Kidney (tissue), 14 donors: ENCODE results near the gene PAK3. TPM values are rescaled to one million over a fixed set of nuclear protein-coding genes. Genes with fewer than 3 reads are reported as not detected.
A peak's percentile ranks its signal among the peaks of the same experiment; 100 is the strongest.

ENCODE experiments used
- DNase-seq, 5 donors: peaks; one replicate each; pipeline ENCODE4 v3.0.0-alpha.2; 2013 to 2020
- FAIRE-seq: peaks from 2 replicates; lab custom pipeline; 2012; peaks lifted over from hg19 to GRCh38; lab: Jason Lieb, UNC
- H3K27ac ChIP-seq, 2 donors: one replicate each; pipeline ENCODE4 v1.7.0; 2013; ENCODE audit warnings: low read depth in 2 of 2, low read length in 2 of 2, inconsistent platforms in 1 of 2
- H3K27me3 ChIP-seq: one replicate; pipeline ENCODE4 v1.7.1; 2013; ENCODE audit warnings: low read length, inconsistent platforms; ENCODE audit not compliant: control insufficient read depth, insufficient read depth
- H3K36me3 ChIP-seq, 3 donors: one replicate each; pipeline versions ENCODE4 v1.7.0 to v1.7.1; 2013; ENCODE audit warnings: low read length in 3 of 3, control low read depth in 1 of 3, inconsistent platforms in 1 of 3; ENCODE audit not compliant: insufficient read depth in 3 of 3, control insufficient read depth in 2 of 3
- H3K4me1 ChIP-seq, 3 donors: one replicate each; pipeline versions ENCODE4 v1.7.0 to v1.7.1; 2013; ENCODE audit warnings: low read length in 3 of 3, inconsistent platforms in 1 of 3, low read depth in 1 of 3; ENCODE audit not compliant: control insufficient read depth in 2 of 3, insufficient read depth in 2 of 3
- H3K4me3 ChIP-seq, 3 donors: one replicate each; pipeline versions ENCODE4 v1.7.0 to v1.8.1; 2013; ENCODE audit warnings: low read length in 3 of 3, control low read depth in 1 of 3, inconsistent platforms in 1 of 3
- H3K9ac ChIP-seq, 3 donors: one replicate each; pipeline versions ENCODE4 v1.7.0 to v1.7.1; 2013; ENCODE audit warnings: low read length in 3 of 3, control low read depth in 1 of 3, inconsistent platforms in 1 of 3
- H3K9me3 ChIP-seq, 3 donors: one replicate each; pipeline versions ENCODE4 v1.7.0 to v1.7.1; 2013; ENCODE audit warnings: low read length in 3 of 3, control low read depth in 1 of 3, inconsistent platforms in 1 of 3; ENCODE audit not compliant: control insufficient read depth in 2 of 3, insufficient read depth in 1 of 3
- intact Hi-C: fragments of 100-400 bp; cut with DNase I; formaldehyde crosslinking; loops from one replicate; pipeline ENCODE4 v1.11.1; 2022
- polyA plus RNA-seq: library from polyadenylated mRNA; stranded (reverse); fragments of 350-450 nt; fragmentation: Illumina TruSeq; extraction: RNeasy Lipid Tissue Mini Kit (QIAGEN cat#74804); gene quantifications from one replicate; pipeline ENCODE4 v1.2.3, GENCODE V29; 2014; ENCODE audit warnings: low read depth, low replicate concordance; ENCODE audit not compliant: insufficient read depth
- total RNA-seq: library from RNA; stranded (reverse); fragmentation: NEBNext Ultra II Directional; extraction: Animal tissue kit (Norgen Biotek cat#: 25700); gene quantifications from one replicate; pipeline ENCODE4 v1.2.1, GENCODE V29; 2021
- TF ChIP-seq, protein P1 (sequence below): IDR thresholded peaks from 3 replicates; pipeline ENCODE4 v1.5.1; 2012; ENCODE audit warnings: mild to moderate bottlenecking, moderate library complexity, borderline replicate concordance; ENCODE audit not compliant: insufficient read depth; ENCODE audit errors: extremely low read depth
- donor health status: control.
- donor health status: control.
- donor health status: control.
- donor health status: control.
- donor health status: control.
- donor health status: DM: yes; HTN: yes; CAD: no.
- donor health status: Normal renal cell carcinoma (clear cell type).

PAK3 gene
- total and polyA plus RNA-seq, 2 donors from 2014 or later: 0.24 to 2.1 TPM

DNA sequence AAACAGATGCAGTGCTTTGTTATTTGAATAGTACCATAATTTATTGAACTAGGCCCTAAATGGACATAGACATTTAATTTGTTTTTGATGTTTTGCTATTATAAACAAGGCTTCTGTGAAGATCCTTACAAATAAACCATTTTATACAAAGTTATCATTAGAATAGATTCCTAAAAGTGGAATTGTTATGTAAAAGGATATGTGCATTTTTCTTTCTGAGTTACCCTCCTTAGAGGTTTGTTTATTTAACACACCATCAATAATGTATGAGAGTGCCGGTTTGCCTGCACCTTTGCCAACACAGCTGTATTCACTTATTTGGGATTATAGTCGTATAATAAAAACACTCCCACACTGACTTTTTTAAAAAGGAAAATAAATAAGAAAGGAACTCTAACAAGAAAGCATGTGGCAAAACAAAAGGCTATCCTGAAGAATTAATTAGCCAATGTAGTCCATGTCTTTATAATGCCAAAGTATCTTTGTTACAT, 84.8 kb downstream of the PAK3 start:
- intact Hi-C loops: no loop called here
- Histone ChIP-seq H3K36me3 (no peaks in the 10 kb centered on the region), H3K27me3 (peaks cover 5% of the 10 kb centered on the region), H3K27ac (no peak overlapping the region), H3K4me3 (no peak overlapping the region), H3K9ac (no peak overlapping the region), H3K9me3 (no peaks in the 10 kb centered on the region), H3K4me1 (no peaks in the 10 kb centered on the region)
- DNase-seq: peak in 1 of 5 donors; percentile 4
- TF ChIP-seq, protein P1, sequence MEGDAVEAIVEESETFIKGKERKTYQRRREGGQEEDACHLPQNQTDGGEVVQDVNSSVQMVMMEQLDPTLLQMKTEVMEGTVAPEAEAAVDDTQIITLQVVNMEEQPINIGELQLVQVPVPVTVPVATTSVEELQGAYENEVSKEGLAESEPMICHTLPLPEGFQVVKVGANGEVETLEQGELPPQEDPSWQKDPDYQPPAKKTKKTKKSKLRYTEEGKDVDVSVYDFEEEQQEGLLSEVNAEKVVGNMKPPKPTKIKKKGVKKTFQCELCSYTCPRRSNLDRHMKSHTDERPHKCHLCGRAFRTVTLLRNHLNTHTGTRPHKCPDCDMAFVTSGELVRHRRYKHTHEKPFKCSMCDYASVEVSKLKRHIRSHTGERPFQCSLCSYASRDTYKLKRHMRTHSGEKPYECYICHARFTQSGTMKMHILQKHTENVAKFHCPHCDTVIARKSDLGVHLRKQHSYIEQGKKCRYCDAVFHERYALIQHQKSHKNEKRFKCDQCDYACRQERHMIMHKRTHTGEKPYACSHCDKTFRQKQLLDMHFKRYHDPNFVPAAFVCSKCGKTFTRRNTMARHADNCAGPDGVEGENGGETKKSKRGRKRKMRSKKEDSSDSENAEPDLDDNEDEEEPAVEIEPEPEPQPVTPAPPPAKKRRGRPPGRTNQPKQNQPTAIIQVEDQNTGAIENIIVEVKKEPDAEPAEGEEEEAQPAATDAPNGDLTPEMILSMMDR: no peak
- FAIRE-seq: no peak

DNA sequence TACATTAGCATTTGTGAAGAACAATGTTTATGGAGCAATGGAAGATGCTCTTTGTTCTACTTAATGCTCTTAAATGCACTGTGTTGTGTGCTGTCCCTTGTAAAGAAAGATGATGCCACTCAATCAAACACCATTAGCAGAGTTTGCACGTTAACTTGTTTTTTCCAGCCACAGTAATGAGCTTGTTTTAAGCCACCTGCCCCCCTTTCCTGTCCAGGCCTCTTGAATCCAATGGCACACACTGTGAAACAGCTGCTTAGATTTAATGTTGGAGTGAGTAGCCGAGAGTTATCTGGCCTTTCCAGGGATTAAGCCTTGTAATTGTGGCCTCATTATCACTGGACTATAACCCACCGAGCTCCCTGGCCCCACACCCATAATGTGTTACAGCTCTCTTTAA, 86.0 kb downstream of the PAK3 start:
- no peaks in the 10 kb centered on the region for H3K4me1 ChIP-seq
- H3K36me3 ChIP-seq: no peaks in the 10 kb centered on the region
- H3K9me3 ChIP-seq: no peaks in the 10 kb centered on the region
- intact Hi-C loops: no loop called here
- TF ChIP-seq, protein P1: no peak
- no peak overlapping the region for H3K4me3 ChIP-seq
- H3K27ac ChIP-seq: no peak overlapping the region
- DNase-seq (peak in 1 of 5 donors; percentile 22), FAIRE-seq (no peak)
- H3K27me3 ChIP-seq: peaks cover 5% of the 10 kb centered on the region
- H3K9ac ChIP-seq: no peak overlapping the region

- H3K4me1 ChIP-seq: no peaks in the 10 kb centered on the region
- H3K36me3 ChIP-seq: no peaks in the 10 kb centered on the region
- no peak overlapping the region for H3K27ac ChIP-seq
- no peaks in the 10 kb centered on the region for H3K9me3 ChIP-seq
- no peak overlapping the region for H3K4me3 ChIP-seq
- no peak overlapping the region for H3K9ac ChIP-seq
- TF ChIP-seq, protein P1: no peak
- H3K27me3 ChIP-seq: peaks cover 5% of the 10 kb centered on the region
- FAIRE-seq (no peak), DNase-seq (no peak)
- intact Hi-C loops: no loop called here
Observed at GRCh38 chrX:111182997-111183396, 87.0 kb downstream of the PAK3 start.

DNA sequence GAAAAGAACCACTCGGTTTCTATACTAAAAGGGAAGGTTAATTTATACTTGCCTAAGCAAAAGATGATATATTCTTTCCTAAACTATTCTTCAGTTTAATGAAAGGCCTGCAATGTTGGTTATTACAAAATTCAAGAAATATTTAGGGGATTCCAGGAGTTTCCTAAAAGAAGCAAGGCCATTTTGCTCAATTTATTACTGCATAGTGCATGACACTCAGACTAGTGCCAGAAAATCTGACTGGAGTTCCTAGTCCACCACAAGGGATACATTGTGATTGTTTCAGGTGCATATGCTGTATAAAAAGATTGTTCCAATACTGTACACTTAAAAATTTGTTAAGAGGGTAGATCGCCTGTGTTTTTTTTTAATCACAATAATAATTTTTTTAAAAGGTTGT, 95.6 kb downstream of the PAK3 start:
- Histone ChIP-seq H3K36me3 (no peaks in the 10 kb centered on the region), H3K27ac (no peak overlapping the region), H3K9ac (no peak overlapping the region), H3K27me3 (no peaks in the 10 kb centered on the region), H3K4me1 (no peaks in the 10 kb centered on the region), H3K4me3 (no peak overlapping the region), H3K9me3 (peaks cover 0 to 2% (median 0%) of the 10 kb centered on the region in 3 donors)
- DNase-seq (no peak), FAIRE-seq (peak; percentile 3)
- intact Hi-C loops: no loop called here
- TF ChIP-seq, protein P1: no peak
